ENCODE data around the gene PIK3R1.

Gene PIK3R1

DNA sequence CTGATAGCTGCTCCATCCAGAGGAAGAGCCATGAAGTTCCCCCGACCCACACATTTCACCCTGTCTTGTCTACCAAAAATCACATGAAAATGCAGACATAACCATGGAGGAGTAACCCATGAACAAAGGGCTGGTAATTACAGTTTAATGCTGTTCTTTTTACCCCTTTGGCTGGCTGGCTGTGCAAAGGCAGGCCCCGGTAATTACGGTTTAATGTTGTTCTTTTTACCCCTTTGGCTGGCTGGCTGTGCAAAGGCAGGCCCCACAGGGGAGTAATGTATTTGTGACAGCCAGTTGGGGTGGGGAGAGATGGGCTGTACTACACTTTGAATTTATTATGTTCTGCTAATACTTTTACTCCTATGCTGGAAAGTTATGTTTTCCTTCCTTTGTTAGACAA, 41.7 kb downstream of the PIK3R1 start:
- DNase-seq, result no peak
- TF ChIP-seq, protein P1, sequence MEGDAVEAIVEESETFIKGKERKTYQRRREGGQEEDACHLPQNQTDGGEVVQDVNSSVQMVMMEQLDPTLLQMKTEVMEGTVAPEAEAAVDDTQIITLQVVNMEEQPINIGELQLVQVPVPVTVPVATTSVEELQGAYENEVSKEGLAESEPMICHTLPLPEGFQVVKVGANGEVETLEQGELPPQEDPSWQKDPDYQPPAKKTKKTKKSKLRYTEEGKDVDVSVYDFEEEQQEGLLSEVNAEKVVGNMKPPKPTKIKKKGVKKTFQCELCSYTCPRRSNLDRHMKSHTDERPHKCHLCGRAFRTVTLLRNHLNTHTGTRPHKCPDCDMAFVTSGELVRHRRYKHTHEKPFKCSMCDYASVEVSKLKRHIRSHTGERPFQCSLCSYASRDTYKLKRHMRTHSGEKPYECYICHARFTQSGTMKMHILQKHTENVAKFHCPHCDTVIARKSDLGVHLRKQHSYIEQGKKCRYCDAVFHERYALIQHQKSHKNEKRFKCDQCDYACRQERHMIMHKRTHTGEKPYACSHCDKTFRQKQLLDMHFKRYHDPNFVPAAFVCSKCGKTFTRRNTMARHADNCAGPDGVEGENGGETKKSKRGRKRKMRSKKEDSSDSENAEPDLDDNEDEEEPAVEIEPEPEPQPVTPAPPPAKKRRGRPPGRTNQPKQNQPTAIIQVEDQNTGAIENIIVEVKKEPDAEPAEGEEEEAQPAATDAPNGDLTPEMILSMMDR (IDR thresholded peaks at IDR 0.05; ENCODE audit: low read depth, low read length), result no peak
- Histone ChIP-seq H3K9me3 (no peaks in the 10 kb centered on the region), H3K36me3 (no peaks in the 10 kb centered on the region), H3K27me3 (no peaks in the 10 kb centered on the region), H3K4me3 (ENCODE audit: low read depth, low read length) (no peak overlapping the region), H3K4me1 (peaks cover 36% of the 10 kb centered on the region)

DNA sequence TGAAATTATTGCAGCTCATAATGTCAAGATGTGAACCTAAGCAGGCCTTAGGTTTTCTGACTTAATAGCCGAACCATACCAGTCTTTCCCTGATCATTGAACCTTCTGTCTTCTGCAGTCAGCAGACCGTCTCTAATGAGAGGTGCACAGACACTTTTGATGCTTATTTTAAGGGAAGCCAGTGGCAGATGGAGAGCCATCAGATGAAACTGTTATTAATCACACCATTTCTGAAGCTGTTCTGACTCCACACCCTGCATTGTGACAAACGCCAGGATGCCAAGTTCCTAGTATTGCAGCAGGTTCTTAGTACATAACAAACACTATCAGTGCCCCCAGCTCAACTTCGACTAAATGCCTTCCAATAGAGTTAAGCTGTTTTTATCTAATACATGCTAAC, 43.0 kb downstream of the PIK3R1 start:
- H3K36me3 ChIP-seq, result no peaks in the 10 kb centered on the region
- H3K27me3 ChIP-seq, result no peaks in the 10 kb centered on the region
- no peak overlapping the region for H3K4me3 ChIP-seq (ENCODE audit: low read depth, low read length)
- peaks cover 36% of the 10 kb centered on the region for H3K4me1 ChIP-seq
- TF ChIP-seq, protein P1 (IDR thresholded peaks at IDR 0.05; ENCODE audit: low read depth, low read length), result no peak
- DNase-seq, result peak; percentile 37
- no peaks in the 10 kb centered on the region for H3K9me3 ChIP-seq

DNA sequence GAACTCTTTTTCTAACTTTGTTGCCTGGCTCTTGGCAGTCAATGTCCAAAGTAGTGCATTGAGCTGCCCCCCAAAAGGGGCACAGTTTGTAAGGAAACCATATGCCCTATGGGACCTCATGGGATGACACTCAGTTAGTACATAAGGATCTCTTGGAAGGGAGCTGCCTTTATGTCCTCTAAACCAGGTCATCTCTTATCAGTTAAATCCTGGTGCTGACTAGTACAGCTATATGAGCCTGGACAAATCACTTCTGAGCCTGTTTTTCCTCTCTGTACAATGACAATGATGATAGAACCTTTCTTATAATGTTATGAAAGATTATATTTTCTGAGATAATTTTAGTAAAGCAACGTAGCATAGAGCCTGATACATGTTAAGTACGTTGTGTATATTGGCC, 44.1 kb downstream of the PIK3R1 start:
- no peaks in the 10 kb centered on the region for H3K9me3 ChIP-seq
- H3K4me3 ChIP-seq (ENCODE audit: low read depth, low read length), result no peak overlapping the region
- no peak for DNase-seq
- H3K4me1 ChIP-seq, result peaks cover 36% of the 10 kb centered on the region
- TF ChIP-seq, protein P1 (IDR thresholded peaks at IDR 0.05; ENCODE audit: low read depth, low read length), result no peak
- no peaks in the 10 kb centered on the region for H3K27me3 ChIP-seq
- no peaks in the 10 kb centered on the region for H3K36me3 ChIP-seq

DNA sequence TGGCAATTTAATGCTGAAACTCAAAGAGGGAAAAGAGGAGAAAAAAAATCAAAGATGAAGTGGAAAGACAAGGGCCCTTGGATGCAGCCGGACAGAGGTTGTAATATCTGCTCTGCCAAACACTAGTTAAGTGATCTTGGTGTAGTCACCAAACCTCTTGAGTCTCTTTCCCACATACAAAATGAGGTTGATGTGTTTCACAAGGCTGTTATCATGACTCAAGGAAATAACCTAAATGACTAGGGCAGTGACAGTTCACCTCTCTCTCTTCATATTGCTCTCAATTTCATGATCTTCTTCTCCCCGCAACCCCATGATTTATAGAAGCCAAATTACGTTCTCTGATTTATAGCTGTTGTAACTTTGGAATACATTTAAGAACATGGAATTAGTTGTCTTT, 44.9 kb downstream of the PIK3R1 start:
- Histone ChIP-seq H3K4me1 (peaks cover 33% of the 10 kb centered on the region), H3K36me3 (no peaks in the 10 kb centered on the region), H3K4me3 (ENCODE audit: low read depth, low read length) (no peak overlapping the region), H3K27me3 (no peaks in the 10 kb centered on the region), H3K9me3 (no peaks in the 10 kb centered on the region)
- no peak for DNase-seq
- TF ChIP-seq, protein P1 (IDR thresholded peaks at IDR 0.05; ENCODE audit: low read depth, low read length), result no peak

DNA sequence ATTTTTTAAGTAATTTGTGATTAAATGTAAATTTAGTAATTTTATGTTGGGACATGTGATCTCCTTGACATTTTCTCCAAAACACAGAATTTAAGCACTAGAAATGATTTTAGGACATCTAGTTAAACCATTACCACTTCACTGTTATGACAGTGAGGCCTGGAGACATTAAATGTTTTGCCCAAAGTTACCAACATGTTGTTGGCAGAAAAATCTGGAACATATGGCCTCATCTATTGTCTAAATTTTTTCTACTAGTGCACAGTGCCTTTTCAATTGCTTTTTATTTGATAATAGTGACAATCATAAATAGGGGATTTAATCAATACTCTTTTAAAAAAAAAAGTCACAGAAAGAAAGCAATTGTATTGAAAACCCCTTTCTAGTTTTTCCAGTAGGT, 45.6 kb downstream of the PIK3R1 start:
- H3K4me1 ChIP-seq, result peaks cover 29% of the 10 kb centered on the region
- H3K36me3 ChIP-seq, result no peaks in the 10 kb centered on the region
- DNase-seq, result no peak
- TF ChIP-seq, protein P1 (IDR thresholded peaks at IDR 0.05; ENCODE audit: low read depth, low read length), result no peak
- no peaks in the 10 kb centered on the region for H3K9me3 ChIP-seq
- no peaks in the 10 kb centered on the region for H3K27me3 ChIP-seq
- no peak overlapping the region for H3K4me3 ChIP-seq (ENCODE audit: low read depth, low read length)

DNA sequence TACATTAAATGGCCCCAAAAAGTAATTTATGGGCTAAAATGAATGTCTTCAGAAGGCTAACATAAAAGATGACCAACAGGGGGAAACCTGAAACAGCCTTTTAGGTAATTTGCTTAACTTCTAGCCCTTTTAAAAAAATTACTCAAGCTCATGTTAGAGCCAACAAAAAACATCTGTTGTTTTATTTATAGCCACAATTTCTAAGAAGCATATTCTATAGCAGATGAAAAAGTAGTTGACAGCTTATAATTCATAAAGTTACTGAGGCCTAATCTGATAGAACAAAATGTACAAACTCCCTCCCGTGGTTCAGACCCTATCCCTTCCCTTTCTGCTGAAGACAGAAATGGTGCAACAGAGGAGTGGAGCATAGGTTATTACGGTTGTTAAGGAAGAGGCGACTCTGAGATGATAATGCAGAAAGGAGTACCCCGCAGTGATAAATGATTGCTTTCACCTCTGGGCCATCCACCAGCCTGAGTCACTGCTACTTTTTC, 46.1 kb downstream of the PIK3R1 start:
- H3K27me3 ChIP-seq, result no peaks in the 10 kb centered on the region
- H3K4me3 ChIP-seq (ENCODE audit: low read depth, low read length), result no peak overlapping the region
- no peak for DNase-seq
- H3K4me1 ChIP-seq, result peaks cover 33% of the 10 kb centered on the region
- TF ChIP-seq, protein P1 (IDR thresholded peaks at IDR 0.05; ENCODE audit: low read depth, low read length), result peak; percentile 22; the same call in 1 of the 2 replicates
- H3K9me3 ChIP-seq, result no peaks in the 10 kb centered on the region
- H3K36me3 ChIP-seq, result no peaks in the 10 kb centered on the region
